GM23338 (cell line): Measurements from ENCODE around the gene RPTOR.

Experiments used
- CTCF ChIP-seq, 2 experiments: fragments of 200-600 bp in 1 of 2; sonication (generic) in 1 of 2; conservative IDR thresholded peaks; 2 replicates each; pipeline versions ENCODE4 v1.5.1 to v1.6.1; 2016 to 2017; ENCODE audit warnings: antibody characterized with exemption in 2 of 2, low read depth in 2 of 2, mild to moderate bottlenecking in 2 of 2, moderate library complexity in 1 of 2
- POLR2AphosphoS5 ChIP-seq: IDR thresholded peaks from 2 replicates; pipeline ENCODE4 v1.6.1; 2016; ENCODE audit warnings: antibody characterized with exemption, low read depth

GRCh38 chr17:80773243-80773991 is 228.8 kb downstream of the RPTOR start:
- TF ChIP-seq POLR2AphosphoS5 (no peak), CTCF (conservative IDR thresholded peaks at IDR 0.05; ENCODE audit: low read depth in 2 of 2) (no peak)
